GM12878 (cell line): ENCODE measurements around the gene EPHB1. TPM values are rescaled to one million over a fixed set of nuclear protein-coding genes. Genes with fewer than 3 reads are reported as not detected.

Source experiments
- ATAC-seq: fragments of 200-7000 bp; cut with Tn5 transposase; 3 replicates; pipeline ENCODE4 v1.9.1; 2020; ENCODE audit warnings: mild to moderate bottlenecking, moderate library complexity
- BruUV-seq: library from RNA; stranded (reverse); fragments of 400-500 nt; replicated peaks from 2 replicates; lab custom pipeline; 2021; lab: Mats Ljungman, UMichigan
- CTCF ChIA-PET: fragments of 300-600 bp; sonication (Branson Sonifier 250); formaldehyde crosslinking; extraction: SDS; loops from one replicate; lab custom pipeline; 2021; ENCODE audit warnings: inconsistent platforms; lab: Yijun Ruan, JAX
- POLR2A ChIA-PET: fragments of 350-600 bp; formaldehyde crosslinking; extraction: SDS; loops from one replicate; lab custom pipeline; 2021; ENCODE audit warnings: inconsistent platforms; lab: Charles Lee
- RAD21 ChIA-PET: fragments of 300-600 bp; sonication (Branson Sonifier 250); formaldehyde crosslinking; loops from one replicate; lab custom pipeline; 2023; ENCODE audit warnings: antibody characterized with exemption; ENCODE audit not compliant: unreplicated experiment; lab: Charles Lee
- SMC1A ChIA-PET: fragments of 300-600 bp; sonication (Branson Sonifier 250); formaldehyde crosslinking; loops from one replicate; lab custom pipeline; 2023; ENCODE audit not compliant: unreplicated experiment, uncharacterized antibody; lab: Charles Lee
- DNase-seq: peaks from one replicate; pipeline ENCODE4 v3.0.0-alpha.2; 2011; ENCODE audit warnings: low read depth, low spot score
- FAIRE-seq: peaks from 3 replicates; lab custom pipeline; 2011; peaks lifted over from hg19 to GRCh38; lab: Jason Lieb, UNC
- H2AFZ ChIP-seq: 2 replicates; pipeline ENCODE4 v1.6.0; 2011; ENCODE audit warnings: low read depth, low read length, control low read depth; ENCODE audit not compliant: control insufficient read depth
- H3K27ac ChIP-seq: 2 replicates; pipeline ENCODE4 v1.5.1; 2011; ENCODE audit warnings: control low read depth; ENCODE audit not compliant: control insufficient read depth, insufficient read depth
- H3K27me3 ChIP-seq, 2 experiments: replicated peaks in 1 of 2; 2 replicates each; pipeline versions ENCODE4 v1.6.0 to v1.6.1; 2011; ENCODE audit warnings: low read length in 1 of 2; ENCODE audit not compliant: control insufficient read depth in 2 of 2, insufficient read depth in 2 of 2
- H3K36me3 ChIP-seq, 2 experiments: 2 replicates each; pipeline ENCODE4 v1.5.1; 2011; ENCODE audit warnings: low read length in 1 of 2; ENCODE audit not compliant: control insufficient read depth in 2 of 2, insufficient read depth in 2 of 2
- H3K4me1 ChIP-seq: 2 replicates; pipeline ENCODE4 v1.6.1; 2011; ENCODE audit warnings: mild to moderate bottlenecking, low read length, moderate library complexity, mixed read lengths; ENCODE audit not compliant: control insufficient read depth, insufficient read depth
- H3K4me2 ChIP-seq: 2 replicates; pipeline ENCODE4 v1.6.0; 2011; ENCODE audit warnings: control low read depth; ENCODE audit not compliant: control insufficient read depth, insufficient read depth
- H3K4me3 ChIP-seq: fragments of 200-600 bp; sonication (generic); 2 replicates; pipeline ENCODE4 v1.5.1; 2016
- H3K79me2 ChIP-seq: 2 replicates; pipeline ENCODE4 v1.6.0; 2011; ENCODE audit warnings: low read length; ENCODE audit not compliant: control insufficient read depth, insufficient read depth
- H3K9ac ChIP-seq: 2 replicates; pipeline ENCODE4 v1.8.0; 2011; ENCODE audit warnings: low read length, control low read depth, mixed read lengths; ENCODE audit not compliant: control insufficient read depth, insufficient read depth
- H3K9me3 ChIP-seq: replicated peaks from 3 replicates; pipeline ENCODE4 v1.5.1; 2011; ENCODE audit warnings: mild to moderate bottlenecking, low read length; ENCODE audit not compliant: control insufficient read depth, insufficient read depth
- H4K20me1 ChIP-seq: 2 replicates; pipeline ENCODE4 v1.6.0; 2011; ENCODE audit not compliant: control insufficient read depth, insufficient read depth
- BCLAF1 ChIP-seq: fragments of 450-650 bp; IDR thresholded peaks from 2 replicates; pipeline ENCODE4 v1.6.1; 2017; ENCODE audit warnings: antibody characterized with exemption, mild to moderate bottlenecking, moderate library complexity
- ESRRA ChIP-seq: IDR thresholded peaks from 2 replicates; pipeline ENCODE4 v1.6.1; 2012; ENCODE audit warnings: mild to moderate bottlenecking, low read length, improper control_type of control experiment
- EZH2 ChIP-seq: IDR thresholded peaks from 2 replicates; pipeline ENCODE4 v1.6.1; 2012; ENCODE audit warnings: low read depth, mild to moderate bottlenecking, control low read depth, inconsistent platforms, low read length, borderline replicate concordance; ENCODE audit not compliant: control insufficient read depth
- HDAC6 ChIP-seq: fragments of 200-600 bp; sonication (generic); IDR thresholded peaks from one replicate; pipeline ENCODE4 v1.8.0; 2017; ENCODE audit warnings: antibody characterized with exemption; ENCODE audit not compliant: unreplicated experiment
- JUND ChIP-seq: IDR thresholded peaks from 2 replicates; pipeline ENCODE4 v1.6.1; 2012; ENCODE audit warnings: low read depth, mild to moderate bottlenecking, low read length, improper control_type of control experiment, moderate library complexity
- KAT2A ChIP-seq: conservative IDR thresholded peaks from 2 replicates; pipeline ENCODE4 v1.6.1; 2011; ENCODE audit warnings: low read depth, low read length; ENCODE audit not compliant: control insufficient read depth
- NR2F1 ChIP-seq: fragments of 450-650 bp; conservative IDR thresholded peaks from 2 replicates; pipeline ENCODE4 v1.6.1; 2017; ENCODE audit warnings: mild to moderate bottlenecking
- NRF1 ChIP-seq: conservative IDR thresholded peaks from 2 replicates; pipeline ENCODE4 v1.6.1; 2011; ENCODE audit warnings: mild to moderate bottlenecking, low read depth, low read length, improper control_type of control experiment
- POLR2AphosphoS2 ChIP-seq: IDR thresholded peaks from 2 replicates; pipeline ENCODE4 v1.6.1; 2011; ENCODE audit warnings: low read depth, mild to moderate bottlenecking, low read length, improper control_type of control experiment, moderate library complexity
- STAT1 ChIP-seq: fragments of 450-650 bp; conservative IDR thresholded peaks from 2 replicates; pipeline ENCODE4 v1.6.1; 2014; ENCODE audit warnings: antibody characterized with exemption, mild to moderate bottlenecking
- TCF7 ChIP-seq: IDR thresholded peaks from 2 replicates; pipeline ENCODE4 v1.6.1; 2014; ENCODE audit warnings: antibody characterized with exemption, borderline replicate concordance
- WRNIP1 ChIP-seq: IDR thresholded peaks from 2 replicates; pipeline ENCODE4 v1.6.1; 2011; ENCODE audit warnings: low read depth, low read length, improper control_type of control experiment, borderline replicate concordance
- ZNF217 ChIP-seq: fragments of 450-650 bp; IDR thresholded peaks from 2 replicates; pipeline ENCODE4 v1.6.1; 2017; ENCODE audit warnings: antibody characterized with exemption, mild to moderate bottlenecking
- WGBS: methylation state at CpG from one replicate; pipeline ENCODE4 v1.1.6; 2016; ENCODE audit warnings: low lambda C conversion rate; ENCODE audit not compliant: insufficient replicate concordance, insufficient coverage; ENCODE audit errors: missing lambda C conversion rate; 5-methylcytosine and 5-hydroxymethylcytosine counted together
- in situ Hi-C: fragments of 300-500 bp; cut with MboI; formaldehyde crosslinking; loops from 9 replicates; pipeline ENCODE4 v1.14.3; 2018; ENCODE audit warnings: mixed read lengths
- intact Hi-C: fragments of 100-400 bp; cut with micrococcal nuclease; formaldehyde crosslinking; loops from one replicate; pipeline ENCODE4 v1.14.2; 2022; ENCODE audit not compliant: unreplicated experiment
- polyA plus RNA-seq, 11 experiments: library from polyadenylated mRNA; depleted of rRNA in 4 of 11; unstranded in 6 of 11; stranded (reverse) in 5 of 11; fragments of >200 nt; fragmentation: Nextera tagmentation in 4 of 11; fragmentation: Illumina TruSeq in 1 of 11; extraction: Ambion mirVana in 4 of 11; extraction: Trizol in 1 of 11; gene quantifications; 1 replicate in 1 of 11; 2 replicates in 10 of 11; pipeline versions ENCODE4 v1.2.1 to v1.2.3, GENCODE V29; 2011 to 2016; ENCODE audit warnings: inconsistent platforms in 2 of 11, missing spikeins in 2 of 11, low read depth in 1 of 11
- total RNA-seq, 4 experiments: library from RNA; depleted of rRNA in 3 of 4; stranded (reverse); fragments of >200 nt in 3 of 4; fragmentation: Illumina TruSeq in 1 of 4; extraction: Trizol in 1 of 4; gene quantifications; 2 replicates each; pipeline versions ENCODE4 v1.2.1 to v1.2.3, GENCODE V29; 2013 to 2021
- TF ChIP-seq, protein P1 (sequence below): IDR thresholded peaks from 2 replicates; pipeline ENCODE4 v1.6.1; 2012; ENCODE audit warnings: low read depth, low read length, improper control_type of control experiment

Gene EPHB1
- total and polyA plus RNA-seq, 10 of the 15 experiments (the other 5 are each of a cell fraction or from before 2014, with no cell fraction given), result 0.33 to 23.8 (median 1.2) TPM

- no peak for TF ChIP-seq BCLAF1
- TF ChIP-seq ESRRA, result no peak
- TF ChIP-seq, protein P1, sequence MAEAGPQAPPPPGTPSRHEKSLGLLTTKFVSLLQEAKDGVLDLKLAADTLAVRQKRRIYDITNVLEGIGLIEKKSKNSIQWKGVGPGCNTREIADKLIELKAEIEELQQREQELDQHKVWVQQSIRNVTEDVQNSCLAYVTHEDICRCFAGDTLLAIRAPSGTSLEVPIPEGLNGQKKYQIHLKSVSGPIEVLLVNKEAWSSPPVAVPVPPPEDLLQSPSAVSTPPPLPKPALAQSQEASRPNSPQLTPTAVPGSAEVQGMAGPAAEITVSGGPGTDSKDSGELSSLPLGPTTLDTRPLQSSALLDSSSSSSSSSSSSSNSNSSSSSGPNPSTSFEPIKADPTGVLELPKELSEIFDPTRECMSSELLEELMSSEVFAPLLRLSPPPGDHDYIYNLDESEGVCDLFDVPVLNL, result no peak
- no peak for TF ChIP-seq TCF7
- TF ChIP-seq EZH2, result no peak
Measured at GRCh38 chr3:134858441-134859035, 63.5 kb downstream of the EPHB1 start (continued).

DNA sequence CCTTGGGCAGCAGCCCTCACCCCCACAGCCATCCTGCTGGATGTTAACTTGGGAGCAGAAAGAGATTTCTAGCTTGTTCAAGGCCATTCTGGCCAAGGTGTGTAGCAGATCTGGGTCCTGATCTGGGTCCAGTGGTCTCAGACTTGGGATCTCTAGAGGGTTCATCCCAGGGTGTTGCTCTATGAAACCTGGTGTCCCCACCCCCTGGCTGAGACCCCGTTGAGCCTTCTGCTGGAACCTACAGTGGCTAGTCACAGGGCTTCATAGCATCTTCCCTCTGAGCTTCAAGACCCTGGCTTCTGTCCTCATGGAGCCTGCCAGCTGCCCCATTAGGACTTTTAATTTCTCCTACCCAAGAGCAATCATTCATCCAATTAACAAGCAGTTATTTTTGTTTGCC, 64.3 kb downstream of the EPHB1 start:
- no peak for TF ChIP-seq POLR2AphosphoS2
- TF ChIP-seq KAT2A, result no peak
- no peak for TF ChIP-seq ZNF217
- no peak for TF ChIP-seq JUND
- no peak for TF ChIP-seq WRNIP1
- TF ChIP-seq STAT1, result no peak
- no peak for TF ChIP-seq NR2F1
- TF ChIP-seq NRF1, result no peak
- TF ChIP-seq HDAC6, result no peak
- DNase-seq (no peak), FAIRE-seq (no peak), ATAC-seq (no peak)
- SMC1A ChIA-PET, result interaction anchor here (1.1 to 1.4 kb wide), 3 partner anchors 10 to 55 kb away, joined by 3 read pairs; no protein-coding TSS in a partner anchor
- no TSS peak for BruUV-seq
- in situ Hi-C loops, result no loop called here
- Histone ChIP-seq H3K27ac (no peak overlapping the region), H3K9me3 (no peaks in the 10 kb centered on the region), H2AFZ (no peak overlapping the region), H3K36me3 (no peaks in the 10 kb centered on the region; a peak in 2 of 4 replicates), H3K4me1 (peaks cover 13% of the 10 kb centered on the region), H3K9ac (no peak overlapping the region), H3K4me3 (no peak overlapping the region), H3K79me2 (peaks cover 5% of the 10 kb centered on the region), H4K20me1 (no peaks in the 10 kb centered on the region), H3K4me2 (no peak overlapping the region), H3K27me3 (no peaks in the 10 kb centered on the region)
- CTCF ChIA-PET, result no interaction called here
- WGBS, result 0% methylated on average over 1 of the region's 1 CpG
- POLR2A ChIA-PET, result no interaction called here
- intact Hi-C loops, result no loop called here
- RAD21 ChIA-PET, result interaction anchor here (1.6 kb wide), 1 partner anchor 64 kb away, joined by 4 read pairs; the partner anchor contains the start of gene EPHB1
